Stomach smooth muscle (tissue), 2 donors: ENCODE measurements around the gene PMIS2.
"Not testable (repeated sequence)": the region's sequence is repeated elsewhere in the genome, so short reads cannot be mapped to it uniquely, and the experiment has no call there.

Experiments used
- H3K27ac ChIP-seq: one replicate; pipeline ENCODE4 v1.7.0; 2013; ENCODE audit warnings: mild to moderate bottlenecking, low read length, inconsistent platforms
- H3K27me3 ChIP-seq, 2 donors: one replicate each; pipeline ENCODE4 v1.7.0; 2013; ENCODE audit warnings: low read length in 2 of 2; ENCODE audit not compliant: insufficient read depth in 2 of 2, control insufficient read depth in 1 of 2
- H3K36me3 ChIP-seq, 2 donors: one replicate each; pipeline ENCODE4 v1.7.0; 2013; ENCODE audit warnings: low read length in 2 of 2; ENCODE audit not compliant: control insufficient read depth in 2 of 2, insufficient read depth in 2 of 2
- H3K4me1 ChIP-seq: one replicate; pipeline ENCODE4 v1.7.0; 2013; ENCODE audit warnings: low read length; ENCODE audit not compliant: control insufficient read depth, insufficient read depth
- H3K4me3 ChIP-seq, 2 donors: one replicate each; pipeline ENCODE4 v1.7.0; 2013; ENCODE audit warnings: low read length in 2 of 2
- H3K9ac ChIP-seq, 2 donors: one replicate each; pipeline ENCODE4 v1.7.0; 2013; ENCODE audit warnings: low read length in 2 of 2, mild to moderate bottlenecking in 1 of 2
- H3K9me3 ChIP-seq, 2 donors: one replicate each; pipeline ENCODE4 v1.7.0; 2013; ENCODE audit warnings: low read length in 2 of 2; ENCODE audit not compliant: control insufficient read depth in 2 of 2
- donor health status: healthy.
- donor health status: Pancreatic carcinoma.

PMIS2 gene

DNA sequence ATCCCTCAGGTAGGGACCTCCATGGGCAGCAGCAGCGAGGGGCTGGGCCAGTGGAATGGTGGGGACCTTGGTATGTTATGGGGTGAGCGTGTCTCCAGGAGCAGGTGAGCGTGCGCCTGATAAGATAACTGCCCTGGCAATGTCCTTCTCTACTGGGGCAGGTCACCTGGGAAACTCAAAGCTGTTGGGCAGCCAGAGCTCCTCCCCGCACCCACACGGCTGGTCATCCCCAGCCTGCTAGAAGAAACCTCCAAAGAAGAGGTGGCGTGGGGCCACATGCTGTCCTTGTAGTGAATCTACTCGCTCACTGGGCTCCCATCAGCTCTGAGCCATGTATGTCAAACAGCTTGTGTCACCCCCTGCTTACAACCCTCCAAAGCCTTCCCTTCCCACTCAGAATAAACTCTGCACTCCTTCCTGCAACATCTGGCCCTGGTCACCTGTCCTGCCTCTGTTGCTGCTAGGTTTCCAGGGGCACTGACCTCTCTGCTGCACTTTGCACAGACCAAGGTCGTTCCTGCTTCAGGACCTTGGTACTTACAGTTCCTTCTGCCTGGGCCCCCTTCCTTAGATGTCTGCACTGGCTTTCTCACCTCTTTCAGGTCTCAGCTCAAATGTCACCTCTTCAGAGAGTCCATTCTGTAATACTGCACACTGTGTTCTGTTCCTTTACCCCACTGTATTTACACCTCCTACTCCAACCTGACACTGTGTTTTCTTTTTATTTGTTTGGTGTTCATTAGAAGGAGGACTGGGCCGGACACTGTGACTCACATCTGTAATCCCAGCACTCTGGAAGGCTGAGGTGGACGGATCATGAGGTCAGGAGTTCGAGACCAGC is 20.7 kb upstream of the PMIS2 start:
- H3K36me3 ChIP-seq: no peaks in the 10 kb centered on the region
- peaks cover 7 to 13% of the 10 kb centered on the region in 2 donors for H3K27me3 ChIP-seq
- H3K9me3 ChIP-seq: no peaks in the 10 kb centered on the region
- H3K4me3 ChIP-seq: no peak overlapping the region
- no peak overlapping the region for H3K27ac ChIP-seq
- no peaks in the 10 kb centered on the region for H3K4me1 ChIP-seq
- no peak overlapping the region for H3K9ac ChIP-seq

DNA sequence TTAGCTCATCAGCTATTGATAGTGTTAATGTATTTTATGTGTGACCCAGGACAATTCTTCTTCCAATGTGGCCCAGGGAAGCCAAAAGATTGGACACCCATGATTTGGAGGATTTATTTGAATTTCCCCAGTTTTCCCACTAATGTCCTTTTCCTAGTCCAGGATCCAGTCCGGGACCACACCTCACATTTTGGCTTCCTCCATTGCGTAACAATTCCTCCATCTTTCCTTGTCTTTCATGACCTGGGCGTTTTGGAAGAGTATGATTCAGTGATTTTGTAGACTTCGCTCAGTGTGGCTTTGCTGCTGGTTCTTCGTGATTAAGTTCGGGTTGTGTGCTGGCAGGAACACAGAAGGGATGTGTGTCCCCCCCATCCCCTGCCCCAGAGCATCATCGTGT is 19.2 kb upstream of the PMIS2 start:
- Histone ChIP-seq H3K4me1 (no peaks in the 10 kb centered on the region), H3K27me3 (peaks cover 4 to 12% of the 10 kb centered on the region in 2 donors), H3K27ac (no peak overlapping the region), H3K9ac (no peak overlapping the region), H3K36me3 (no peaks in the 10 kb centered on the region), H3K9me3 (no peaks in the 10 kb centered on the region), H3K4me3 (no peak overlapping the region)

DNA sequence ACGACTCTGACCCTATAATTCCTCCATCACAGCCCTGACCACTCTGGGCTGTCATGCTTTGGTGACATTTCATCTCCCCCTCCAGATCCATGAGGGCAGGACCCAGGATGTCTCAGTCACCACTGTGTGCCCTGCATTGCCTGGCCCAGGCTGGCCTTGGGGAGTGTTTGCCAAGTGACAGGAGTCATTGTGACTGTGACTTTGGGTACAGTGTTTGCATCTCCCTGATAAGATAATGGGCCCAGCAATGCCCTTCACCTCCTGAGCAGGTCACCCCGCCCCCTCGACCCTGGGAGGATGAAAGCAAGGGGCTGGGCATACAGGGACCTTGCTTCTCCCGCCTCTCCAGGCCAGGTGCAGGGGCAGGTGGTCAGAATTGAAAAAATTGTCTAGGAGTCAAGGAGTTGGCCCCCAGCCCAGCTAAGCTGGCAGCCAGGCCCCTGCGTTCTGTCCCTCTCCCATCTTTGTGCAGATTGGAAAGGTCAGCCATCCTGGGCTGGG is 16.6 kb upstream of the PMIS2 start:
- no peak overlapping the region for H3K4me3 ChIP-seq
- no peaks in the 10 kb centered on the region for H3K4me1 ChIP-seq
- peaks cover 0 to 9% of the 10 kb centered on the region in 2 donors for H3K27me3 ChIP-seq
- H3K9ac ChIP-seq: no peak overlapping the region
- no peaks in the 10 kb centered on the region for H3K36me3 ChIP-seq
- H3K27ac ChIP-seq: no peak overlapping the region
- peaks cover 0 to 2% of the 10 kb centered on the region in 2 donors for H3K9me3 ChIP-seq

DNA sequence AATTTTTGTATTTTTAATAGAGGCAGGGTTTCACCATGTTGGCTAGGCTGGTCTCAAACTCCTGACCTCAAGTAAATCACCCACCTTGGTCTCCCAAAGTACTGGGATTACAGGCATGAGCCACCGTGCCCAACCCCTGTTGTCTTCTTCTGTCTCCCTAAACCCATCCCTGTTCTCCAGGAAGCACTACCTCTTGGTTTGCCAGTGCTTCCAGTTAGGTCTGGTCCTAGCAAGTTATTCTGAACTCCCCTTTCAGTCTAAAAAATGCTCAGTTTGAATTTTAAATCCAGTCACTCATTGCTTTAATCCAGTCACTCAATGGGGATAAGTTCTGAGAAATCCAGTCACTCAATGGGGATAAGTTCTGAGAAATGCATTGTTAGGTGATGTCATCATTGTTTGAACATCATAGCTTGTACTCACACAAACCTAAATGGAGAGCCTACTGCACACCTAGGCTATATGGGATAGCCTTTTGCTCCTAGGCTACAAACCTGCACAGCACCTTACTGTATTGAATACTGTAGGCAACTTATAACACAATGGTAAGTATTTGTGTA is 14.5 kb upstream of the PMIS2 start:
- Histone ChIP-seq H3K27ac (no peak overlapping the region), H3K9ac (no peak overlapping the region), H3K9me3 (peaks cover 9 to 10% of the 10 kb centered on the region in 2 donors), H3K27me3 (peaks cover 0 to 4% of the 10 kb centered on the region in 2 donors), H3K36me3 (no peaks in the 10 kb centered on the region), H3K4me3 (no peak overlapping the region), H3K4me1 (no peaks in the 10 kb centered on the region)

DNA sequence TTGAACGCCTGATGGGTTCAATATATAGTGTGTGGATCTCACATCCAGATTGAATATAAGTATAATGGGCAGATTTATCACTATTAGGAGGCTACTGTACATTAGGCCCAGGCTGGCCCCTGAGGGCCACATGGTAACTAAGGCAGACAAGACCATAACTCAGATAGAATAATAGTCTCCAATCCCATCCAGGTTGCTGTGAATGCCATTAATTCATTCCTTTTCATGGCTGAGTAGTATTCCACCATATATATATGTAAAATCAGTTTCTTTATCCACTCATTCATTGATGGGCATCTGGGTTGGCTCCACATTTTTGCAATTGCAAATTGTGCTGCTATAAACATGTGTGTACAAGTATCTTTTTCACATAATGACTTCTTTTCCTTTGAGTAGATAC is 8.1 kb upstream of the PMIS2 start:
- H3K9me3 ChIP-seq: peaks cover 13 to 16% of the 10 kb centered on the region in 2 donors
- no peak overlapping the region for H3K4me3 ChIP-seq
- H3K4me1 ChIP-seq: no peaks in the 10 kb centered on the region
- peaks cover 0 to 4% of the 10 kb centered on the region in 2 donors for H3K27me3 ChIP-seq
- H3K9ac ChIP-seq: no peak overlapping the region
- no peak overlapping the region for H3K27ac ChIP-seq
- H3K36me3 ChIP-seq: no peaks in the 10 kb centered on the region

DNA sequence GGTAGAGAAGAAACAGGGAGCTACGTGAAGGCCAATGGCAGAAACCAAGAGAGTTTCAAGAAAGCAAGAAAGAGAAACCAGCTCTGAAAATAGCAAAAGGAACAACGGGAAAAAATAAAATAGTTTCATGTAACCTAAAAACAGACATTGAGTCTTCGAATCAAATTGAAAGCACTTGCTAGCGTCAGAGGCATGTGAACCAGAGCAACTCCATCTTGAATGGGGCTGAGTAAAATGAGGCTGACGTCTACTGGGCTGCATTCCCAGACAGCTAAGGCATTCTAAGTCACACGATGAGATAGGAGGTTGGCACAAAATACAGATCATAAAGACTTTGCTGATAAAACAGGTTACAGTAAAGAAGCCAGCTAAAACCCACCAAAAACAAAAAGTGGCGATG is 7.3 kb upstream of the PMIS2 start:
- Histone ChIP-seq H3K27me3 (peaks cover 0 to 4% of the 10 kb centered on the region in 2 donors), H3K9me3 (peaks cover 13 to 16% of the 10 kb centered on the region in 2 donors), H3K27ac (no peak overlapping the region), H3K36me3 (no peaks in the 10 kb centered on the region), H3K4me1 (no peaks in the 10 kb centered on the region), H3K9ac (no peak overlapping the region), H3K4me3 (no peak overlapping the region)

DNA sequence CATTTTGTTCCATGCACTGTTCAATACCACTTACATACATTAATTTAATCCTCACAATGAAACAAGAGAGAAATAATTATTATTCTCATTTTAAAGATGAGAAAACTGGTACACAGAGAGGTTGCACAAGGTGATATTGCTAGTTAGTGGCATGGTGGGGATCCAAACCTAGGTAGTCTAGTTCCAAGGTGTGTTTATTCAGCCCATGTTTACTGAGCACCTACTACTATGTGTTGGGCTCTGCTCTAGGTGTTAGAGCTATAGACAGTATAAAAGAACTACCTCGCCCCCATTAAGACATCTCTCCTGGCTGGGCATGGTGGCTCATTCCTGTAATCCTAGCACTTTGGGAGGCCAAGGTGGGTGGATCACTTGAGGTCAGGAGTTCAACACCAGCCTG is 3.2 kb upstream of the PMIS2 start:
- Histone ChIP-seq H3K27ac (no peak overlapping the region), H3K36me3 (no peaks in the 10 kb centered on the region), H3K27me3 (peaks cover 4 to 9% of the 10 kb centered on the region in 2 donors), H3K4me1 (no peaks in the 10 kb centered on the region), H3K9ac (no peak overlapping the region), H3K9me3 (no peaks in the 10 kb centered on the region), H3K4me3 (no peak overlapping the region)

DNA sequence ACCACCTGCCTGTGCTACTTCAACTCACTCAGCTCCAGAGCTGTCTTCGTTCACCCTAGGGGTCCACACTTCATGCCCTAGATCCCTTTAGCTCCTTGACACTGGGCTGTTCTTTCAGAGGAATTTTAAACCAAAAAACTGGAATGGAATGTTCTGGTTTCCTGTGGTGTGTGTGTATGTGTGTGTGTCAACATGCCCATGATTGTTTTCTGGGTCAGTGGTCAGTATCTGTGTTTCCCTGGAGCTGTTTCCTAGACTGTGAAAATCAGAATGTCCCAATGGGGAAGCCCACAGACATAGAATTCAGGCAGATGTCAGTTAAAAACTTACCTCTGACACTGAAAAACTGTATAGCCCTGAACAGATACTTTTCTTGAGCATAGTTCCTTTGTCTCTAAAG is 1.3 kb downstream of the PMIS2 start:
- Histone ChIP-seq H3K27ac (no peak overlapping the region), H3K9ac (no peak overlapping the region), H3K4me1 (no peaks in the 10 kb centered on the region), H3K36me3 (no peaks in the 10 kb centered on the region), H3K4me3 (no peak overlapping the region), H3K9me3 (no peaks in the 10 kb centered on the region), H3K27me3 (peaks cover 6 to 12% of the 10 kb centered on the region in 2 donors)

DNA sequence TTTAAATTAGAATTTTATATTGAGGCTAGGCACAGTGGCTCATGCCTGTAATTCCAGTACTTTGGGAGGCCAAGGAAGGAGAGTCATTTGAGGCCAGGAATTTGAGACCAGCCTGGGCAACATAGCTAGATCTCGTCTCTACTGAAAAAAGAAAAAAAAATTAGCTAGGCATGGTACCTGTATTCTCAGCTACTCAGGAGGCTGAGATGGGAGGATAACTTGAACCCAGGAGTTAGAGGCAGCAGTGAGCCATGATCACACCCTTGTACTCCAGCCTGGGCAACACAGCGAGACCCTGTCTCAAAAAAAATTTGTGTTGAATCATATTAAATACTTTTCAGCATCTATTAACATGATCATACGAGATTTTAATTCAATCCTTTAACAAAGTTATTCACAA is 4.9 kb downstream of the PMIS2 start:
- H3K4me3 ChIP-seq: no peak overlapping the region
- no peaks in the 10 kb centered on the region for H3K36me3 ChIP-seq
- no peak overlapping the region for H3K9ac ChIP-seq
- H3K27me3 ChIP-seq: peaks cover 5 to 6% of the 10 kb centered on the region in 2 donors
- H3K4me1 ChIP-seq: no peaks in the 10 kb centered on the region
- H3K9me3 ChIP-seq: no peaks in the 10 kb centered on the region
- H3K27ac ChIP-seq: no peak overlapping the region

DNA sequence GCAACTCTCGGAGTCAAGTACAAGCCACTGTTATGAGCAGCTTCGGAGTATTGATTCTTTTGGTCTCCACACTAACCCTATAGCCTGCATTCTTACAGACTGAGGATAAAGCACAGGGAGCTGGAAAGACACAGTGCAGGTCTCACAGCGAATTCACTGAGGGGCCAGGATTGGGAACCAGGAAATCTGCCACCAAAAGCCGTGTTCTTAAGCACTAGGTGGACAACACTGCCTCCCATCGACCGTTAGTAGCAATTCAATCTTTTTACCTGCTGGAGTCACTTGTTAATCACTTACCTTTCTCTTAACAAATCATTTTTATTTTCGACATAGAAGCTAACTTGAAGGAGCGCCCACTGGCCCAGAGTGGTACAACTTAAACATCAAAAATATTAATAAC is 6.3 kb downstream of the PMIS2 start:
- Histone ChIP-seq H3K4me3 (no peak overlapping the region), H3K4me1 (no peaks in the 10 kb centered on the region), H3K27ac (no peak overlapping the region), H3K9ac (no peak overlapping the region), H3K9me3 (no peaks in the 10 kb centered on the region), H3K27me3 (peaks cover 2 to 5% of the 10 kb centered on the region in 2 donors), H3K36me3 (no peaks in the 10 kb centered on the region)

DNA sequence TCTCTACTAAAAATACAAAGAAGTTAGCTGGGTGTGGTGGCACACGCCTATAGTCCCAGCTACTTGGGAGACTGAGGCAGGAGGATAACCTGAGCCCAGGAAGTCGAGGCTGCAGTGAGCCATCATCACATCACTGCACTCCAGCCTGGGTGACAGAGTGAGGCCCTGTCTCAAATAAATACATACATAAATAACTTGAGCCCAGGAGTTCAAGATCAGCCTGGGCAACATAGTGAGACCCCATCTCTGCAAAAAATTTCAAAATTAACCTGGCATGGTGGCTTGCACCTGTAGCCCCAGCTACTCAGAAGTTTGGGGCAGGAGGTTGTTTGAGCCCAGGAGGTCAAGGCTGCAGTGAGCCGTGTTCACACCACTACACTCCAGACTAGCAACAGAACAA is 9.1 kb downstream of the PMIS2 start:
- not testable (repeated sequence) for H3K27ac ChIP-seq, H3K27me3 ChIP-seq, H3K9ac ChIP-seq, H3K9me3 ChIP-seq, H3K4me1 ChIP-seq, H3K36me3 ChIP-seq, H3K4me3 ChIP-seq
